ENCODE results near the gene LINC01488.

GRCh38 chr11:69481393-69481844 lies at the start of gene LINC01488:
- TF ChIP-seq CTCF (IDR thresholded peaks at IDR 0.05; ENCODE audit: insufficient read depth, low read length, poor library complexity, severe bottlenecking) (no peak), EZH2phosphoT487 (conservative IDR thresholded peaks at IDR 0.05; ENCODE audit: low read length) (no peak)

Measured in SU-DHL-6 (cell line).